ENCODE results near the gene NPEPL1. TPM values are rescaled to one million over a fixed set of nuclear protein-coding genes. Genes with fewer than 3 reads are reported as not detected.
"Not testable (repeated sequence)": the region's sequence is repeated elsewhere in the genome, so short reads cannot be mapped to it uniquely, and the experiment has no call there.

NPEPL1 gene
- total and polyA plus RNA-seq, 2 donors (not counting 3 experiments of a cell fraction or from before 2014, with no cell fraction given): 22.5 to 40.8 TPM

DNA sequence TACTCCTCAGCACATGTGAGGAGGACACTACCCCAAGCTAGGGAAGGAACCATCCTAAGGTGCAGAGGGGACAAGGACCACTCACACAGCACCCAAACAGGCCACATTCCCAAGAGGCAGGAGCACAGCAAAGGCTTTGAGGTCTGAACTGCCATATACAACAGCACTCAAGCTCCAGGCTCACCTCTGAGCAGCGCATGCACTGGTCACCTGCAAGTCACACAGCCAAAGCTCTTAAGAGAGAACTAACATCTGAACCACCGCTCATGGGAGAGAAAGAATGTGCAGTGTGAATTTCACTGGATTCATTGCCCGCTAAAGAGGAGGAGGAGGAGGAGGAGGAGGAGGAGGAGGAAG is 31.0 kb downstream of the NPEPL1 start:
- no peaks in the 10 kb centered on the region for H4K20me1 ChIP-seq (replicated peaks; ENCODE audit: control insufficient read depth, extremely low read depth, insufficient read depth, low read length)
- H3K9ac ChIP-seq (replicated peaks; ENCODE audit: extremely low read depth, insufficient read depth, low read length): no peak overlapping the region
- H3K4me3 ChIP-seq (replicated peaks in 1 of 3; ENCODE audit: insufficient read depth in 1 of 3, low read depth in 1 of 3, low read length in 3 of 3): no peak overlapping the region
- no peaks in the 10 kb centered on the region for H3K36me3 ChIP-seq (ENCODE audit: control insufficient read depth in 2 of 2, extremely low read depth in 1 of 2, insufficient read depth in 2 of 2, low read length in 2 of 2)
- no peak for FAIRE-seq
- H3K9me3 ChIP-seq (replicated peaks; ENCODE audit: control insufficient read depth, insufficient read depth, low read length): no peaks in the 10 kb centered on the region
- TF ChIP-seq JUN (IDR thresholded peaks at IDR 0.05; ENCODE audit: borderline replicate concordance, insufficient read depth, insufficient read length, low read depth) (no peak), EZH2 (IDR thresholded peaks at IDR 0.05; ENCODE audit: borderline replicate concordance, low read depth, low read length, severe bottlenecking) (no peak), POLR2A (IDR thresholded peaks at IDR 0.05; ENCODE audit: low read depth, low read length) (no peak)
- TF ChIP-seq, protein P1, sequence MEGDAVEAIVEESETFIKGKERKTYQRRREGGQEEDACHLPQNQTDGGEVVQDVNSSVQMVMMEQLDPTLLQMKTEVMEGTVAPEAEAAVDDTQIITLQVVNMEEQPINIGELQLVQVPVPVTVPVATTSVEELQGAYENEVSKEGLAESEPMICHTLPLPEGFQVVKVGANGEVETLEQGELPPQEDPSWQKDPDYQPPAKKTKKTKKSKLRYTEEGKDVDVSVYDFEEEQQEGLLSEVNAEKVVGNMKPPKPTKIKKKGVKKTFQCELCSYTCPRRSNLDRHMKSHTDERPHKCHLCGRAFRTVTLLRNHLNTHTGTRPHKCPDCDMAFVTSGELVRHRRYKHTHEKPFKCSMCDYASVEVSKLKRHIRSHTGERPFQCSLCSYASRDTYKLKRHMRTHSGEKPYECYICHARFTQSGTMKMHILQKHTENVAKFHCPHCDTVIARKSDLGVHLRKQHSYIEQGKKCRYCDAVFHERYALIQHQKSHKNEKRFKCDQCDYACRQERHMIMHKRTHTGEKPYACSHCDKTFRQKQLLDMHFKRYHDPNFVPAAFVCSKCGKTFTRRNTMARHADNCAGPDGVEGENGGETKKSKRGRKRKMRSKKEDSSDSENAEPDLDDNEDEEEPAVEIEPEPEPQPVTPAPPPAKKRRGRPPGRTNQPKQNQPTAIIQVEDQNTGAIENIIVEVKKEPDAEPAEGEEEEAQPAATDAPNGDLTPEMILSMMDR (IDR thresholded peaks at IDR 0.05; ENCODE audit: extremely low read depth in 1 of 2, insufficient read depth in 1 of 2, low read depth in 1 of 2, low read length in 2 of 2): no peak
- TF ChIP-seq, protein P2, sequence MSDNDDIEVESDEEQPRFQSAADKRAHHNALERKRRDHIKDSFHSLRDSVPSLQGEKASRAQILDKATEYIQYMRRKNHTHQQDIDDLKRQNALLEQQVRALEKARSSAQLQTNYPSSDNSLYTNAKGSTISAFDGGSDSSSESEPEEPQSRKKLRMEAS (IDR thresholded peaks at IDR 0.05; ENCODE audit: insufficient read depth, insufficient read length): no peak
- no peak overlapping the region for H3K4me2 ChIP-seq (ENCODE audit: insufficient read depth, low read length)
- no peaks in the 10 kb centered on the region for H3K79me2 ChIP-seq (ENCODE audit: control insufficient read depth, insufficient read depth, low read length)
- dilution Hi-C loops (cut with MboI; ENCODE audit: extremely low pct_ligation_motif_present, low sequenced_read_pairs) (no loop called here), intact Hi-C loops (cut with micrococcal nuclease) (loop anchor here (10.0 kb wide), 2 partner anchors 361 to 501 kb away; no protein-coding TSS in a partner anchor)
- no peaks in the 10 kb centered on the region for H3K9me1 ChIP-seq (replicated peaks; ENCODE audit: control insufficient read depth, extremely low read depth, insufficient read depth, low read length)
- ChIA-PET CTCF (interaction anchor here (1.0 kb wide), 2 partner anchors 11 to 242 kb away, joined by 3 read pairs; no protein-coding TSS in a partner anchor), POLR2A (no interaction called here)
- H3K27ac ChIP-seq (ENCODE audit: insufficient read depth, low read depth, low read length): no peak overlapping the region
- peaks cover 4 to 6% of the 10 kb centered on the region in 2 experiments for H3K27me3 ChIP-seq (ENCODE audit: control insufficient read depth in 2 of 2, insufficient read depth in 2 of 2, low read length in 2 of 2)
- H2AFZ ChIP-seq (ENCODE audit: low read depth, low read length): no peak overlapping the region
- BruUV-seq (replicated peaks): no TSS peak
- no peaks in the 10 kb centered on the region for H3K4me1 ChIP-seq (ENCODE audit: control insufficient read depth, extremely low read depth, insufficient read depth, low read length)
- DNase-seq (ENCODE audit: low read depth, low spot score): no peak

DNA sequence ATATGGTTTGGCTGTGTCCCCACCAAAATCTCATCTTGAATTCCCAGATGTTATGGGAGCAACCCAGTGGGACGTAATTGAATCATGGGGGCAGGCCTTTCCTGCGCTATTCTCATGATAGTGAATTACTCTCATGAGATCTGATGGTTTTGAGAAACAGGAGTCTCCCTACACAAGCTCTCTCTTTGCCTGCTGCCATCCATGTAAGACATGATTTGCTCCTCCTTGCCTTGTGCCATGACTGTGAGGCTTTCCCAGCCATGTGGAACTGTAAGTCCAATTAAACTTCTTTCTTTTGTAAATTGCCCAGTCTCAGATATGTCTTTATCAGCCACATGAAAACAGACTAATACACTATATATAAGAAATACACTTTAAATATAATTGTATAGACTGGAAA is 33.6 kb downstream of the NPEPL1 start:
- DNase-seq (ENCODE audit: low read depth, low spot score); POLR2A ChIA-PET; H2AFZ ChIP-seq (ENCODE audit: low read depth, low read length); H3K4me3 ChIP-seq (replicated peaks in 1 of 3; ENCODE audit: insufficient read depth in 1 of 3, low read depth in 1 of 3, low read length in 3 of 3); FAIRE-seq; dilution Hi-C loops (cut with MboI; ENCODE audit: extremely low pct_ligation_motif_present, low sequenced_read_pairs); H3K27ac ChIP-seq (ENCODE audit: insufficient read depth, low read depth, low read length); H4K20me1 ChIP-seq (replicated peaks; ENCODE audit: control insufficient read depth, extremely low read depth, insufficient read depth, low read length); H3K36me3 ChIP-seq (ENCODE audit: control insufficient read depth in 2 of 2, extremely low read depth in 1 of 2, insufficient read depth in 2 of 2, low read length in 2 of 2); H3K79me2 ChIP-seq (ENCODE audit: control insufficient read depth, insufficient read depth, low read length); H3K9me1 ChIP-seq (replicated peaks; ENCODE audit: control insufficient read depth, extremely low read depth, insufficient read depth, low read length); BruUV-seq (replicated peaks); H3K4me2 ChIP-seq (ENCODE audit: insufficient read depth, low read length); CTCF ChIA-PET; H3K9ac ChIP-seq (replicated peaks; ENCODE audit: extremely low read depth, insufficient read depth, low read length); H3K4me1 ChIP-seq (ENCODE audit: control insufficient read depth, extremely low read depth, insufficient read depth, low read length); H3K27me3 ChIP-seq (ENCODE audit: control insufficient read depth in 2 of 2, insufficient read depth in 2 of 2, low read length in 2 of 2); H3K9me3 ChIP-seq (replicated peaks; ENCODE audit: control insufficient read depth, insufficient read depth, low read length): not testable (repeated sequence)
- intact Hi-C loops (cut with micrococcal nuclease): loop anchor here (10.0 kb wide), 2 partner anchors 359 to 499 kb away; no protein-coding TSS in a partner anchor

Data from endothelial cell of umbilical vein (primary cell).